ENCODE results near the gene INAFM2. TPM values are rescaled to one million over a fixed set of nuclear protein-coding genes. Genes with fewer than 3 reads are reported as not detected.

INAFM2 gene
- total RNA-seq, 1 experiment from 2014 or later: 15.8 TPM

DNA sequence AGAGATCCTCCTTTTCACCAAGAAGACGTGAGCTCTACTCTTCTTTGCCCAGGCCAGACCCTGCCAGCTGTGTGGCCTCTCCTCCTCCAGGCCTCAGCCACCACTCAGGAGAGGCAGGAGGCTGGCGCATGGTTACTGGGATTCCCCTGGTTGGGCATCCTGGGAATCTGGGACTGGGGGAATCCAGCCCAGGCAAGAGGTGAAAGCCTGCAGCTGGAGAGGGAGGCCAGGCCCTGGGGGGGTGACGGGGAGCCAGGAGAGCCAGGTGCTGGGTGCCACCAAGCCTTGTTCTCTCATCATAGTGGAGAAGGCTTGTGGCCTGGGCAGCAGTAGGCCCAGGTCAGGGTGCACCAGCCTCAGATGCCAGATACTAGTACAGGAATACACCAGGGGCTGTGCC lies 11.0 kb downstream of the INAFM2 start:
- Histone ChIP-seq H3K4me3 (ENCODE audit: insufficient read depth, low read depth, low read length) (no peak overlapping the region), H3K27me3 (ENCODE audit: control insufficient read depth, insufficient read depth, low read length) (no peaks in the 10 kb centered on the region), H3K36me3 (replicated peaks; ENCODE audit: control insufficient read depth, insufficient read depth, low read length) (no peaks in the 10 kb centered on the region; the same call in 1 of the 2 replicates)
- no peak for DNase-seq

DNA sequence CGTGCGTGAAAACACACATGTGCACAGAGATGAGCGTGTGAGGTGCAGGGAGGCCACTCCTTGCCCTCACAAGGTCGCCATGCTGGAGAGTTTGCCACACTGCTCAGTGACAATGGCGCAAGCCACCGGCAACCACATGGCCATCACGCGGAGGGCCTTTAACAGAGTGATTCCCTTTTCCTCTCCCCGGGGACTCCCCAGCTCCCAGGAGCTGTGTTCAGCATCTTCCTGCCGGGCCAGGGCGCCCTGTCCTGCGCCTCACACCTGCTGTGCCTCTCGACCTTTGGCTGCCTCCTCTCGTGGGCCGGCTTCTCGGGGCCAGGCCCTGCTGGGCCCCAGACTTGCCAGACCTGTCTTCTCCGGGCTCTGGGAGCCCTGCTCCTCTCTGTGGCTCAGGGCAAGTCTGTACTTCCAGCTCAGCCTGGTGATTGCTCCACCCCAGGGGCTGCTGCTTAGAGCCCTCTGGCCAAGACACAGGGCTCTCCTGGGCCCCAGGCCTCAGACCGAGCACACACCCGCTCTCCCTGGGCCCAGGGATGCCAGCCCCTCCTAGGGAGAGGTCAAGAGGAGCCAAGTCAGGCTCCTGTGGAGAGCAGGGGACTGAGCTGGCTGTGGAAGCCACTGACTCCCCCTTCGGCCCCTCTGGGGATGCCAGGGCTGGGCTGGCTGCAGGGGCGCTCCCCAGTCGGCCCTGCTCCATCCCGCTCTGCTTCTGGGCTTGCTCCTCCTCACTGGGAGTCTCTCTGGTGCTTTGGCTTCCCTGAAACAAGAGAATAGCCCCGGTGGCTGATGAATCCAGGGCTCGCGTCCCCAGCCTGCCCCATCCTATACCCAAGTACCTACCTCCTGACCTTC lies 11.7 kb downstream of the INAFM2 start:
- no peaks in the 10 kb centered on the region for H3K27me3 ChIP-seq (ENCODE audit: control insufficient read depth, insufficient read depth, low read length)
- H3K4me3 ChIP-seq (ENCODE audit: insufficient read depth, low read depth, low read length): no peak overlapping the region
- H3K36me3 ChIP-seq (replicated peaks; ENCODE audit: control insufficient read depth, insufficient read depth, low read length): no peaks in the 10 kb centered on the region; the same call in 1 of the 2 replicates
- peak; percentile 64 for DNase-seq

DNA sequence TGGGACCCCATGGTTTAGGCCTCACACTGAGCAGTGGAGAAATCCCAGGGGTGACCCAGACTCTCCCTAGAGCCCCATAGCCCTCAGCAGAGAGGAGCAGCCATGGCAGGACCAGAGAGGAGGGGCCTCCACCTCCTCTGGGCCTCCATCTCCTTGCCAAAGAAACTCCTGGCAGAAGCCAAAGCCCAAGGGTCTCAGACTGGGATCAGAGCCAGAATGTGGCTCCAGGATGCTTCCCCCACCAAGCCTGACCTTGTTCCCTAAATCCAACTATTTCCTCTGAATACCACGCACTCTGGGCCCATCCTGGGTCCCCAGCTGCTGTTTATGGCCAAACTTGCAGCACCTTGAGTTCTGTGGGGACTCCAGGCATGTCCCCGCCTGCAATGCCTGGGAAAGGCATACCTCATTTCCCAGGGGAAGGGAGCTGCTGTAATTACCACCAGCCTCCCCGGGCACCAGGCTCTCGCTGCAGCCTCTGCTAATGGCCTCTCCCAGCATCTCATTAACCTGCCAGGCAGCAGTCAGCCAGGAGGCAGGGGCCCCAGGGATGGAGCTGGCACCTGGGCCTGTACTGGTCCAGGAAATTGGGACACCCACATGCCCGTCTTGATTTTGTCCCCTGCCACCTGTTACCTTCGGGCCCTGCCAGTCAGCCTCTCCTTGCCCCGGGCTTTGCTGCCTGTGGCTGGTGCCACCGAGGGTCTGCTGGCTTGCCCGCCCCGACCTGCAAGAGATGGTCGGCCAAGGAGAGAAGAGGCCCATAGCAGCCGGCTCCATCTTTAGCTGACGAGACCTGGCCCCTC lies 12.6 kb downstream of the INAFM2 start:
- no peak overlapping the region for H3K4me3 ChIP-seq (ENCODE audit: insufficient read depth, low read depth, low read length)
- DNase-seq: no peak
- H3K27me3 ChIP-seq (ENCODE audit: control insufficient read depth, insufficient read depth, low read length): no peaks in the 10 kb centered on the region
- no peaks in the 10 kb centered on the region for H3K36me3 ChIP-seq (replicated peaks; ENCODE audit: control insufficient read depth, insufficient read depth, low read length)

DNA sequence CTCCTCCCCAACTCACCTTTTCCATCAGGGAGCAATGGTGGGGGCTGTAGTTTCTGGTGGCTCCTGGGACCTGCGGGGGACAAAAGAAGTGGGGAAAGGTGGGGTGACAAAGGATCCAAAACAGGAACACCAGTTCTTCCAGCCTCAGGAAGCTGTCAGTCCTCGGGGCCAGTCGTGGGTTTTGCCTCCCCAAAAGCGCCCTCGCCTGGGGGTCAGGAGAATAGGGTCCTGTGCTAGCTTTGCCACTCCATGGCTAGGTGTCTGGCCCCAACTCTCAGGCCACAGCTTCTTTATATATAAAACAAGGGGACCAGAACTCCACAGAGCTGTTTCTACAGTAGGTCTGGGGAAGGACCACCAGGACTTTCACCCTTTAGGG lies 13.2 kb downstream of the INAFM2 start:
- Histone ChIP-seq H3K4me3 (ENCODE audit: insufficient read depth, low read depth, low read length) (no peak overlapping the region), H3K27me3 (ENCODE audit: control insufficient read depth, insufficient read depth, low read length) (no peaks in the 10 kb centered on the region), H3K36me3 (replicated peaks; ENCODE audit: control insufficient read depth, insufficient read depth, low read length) (no peaks in the 10 kb centered on the region)
- peak; percentile 92 for DNase-seq

GRCh38 chr15:40337597-40337996 lies 14.1 kb downstream of the INAFM2 start:
- DNase-seq: peak; percentile 73
- Histone ChIP-seq H3K4me3 (ENCODE audit: insufficient read depth, low read depth, low read length) (no peak overlapping the region), H3K27me3 (ENCODE audit: control insufficient read depth, insufficient read depth, low read length) (no peaks in the 10 kb centered on the region), H3K36me3 (replicated peaks; ENCODE audit: control insufficient read depth, insufficient read depth, low read length) (no peaks in the 10 kb centered on the region)

DNA sequence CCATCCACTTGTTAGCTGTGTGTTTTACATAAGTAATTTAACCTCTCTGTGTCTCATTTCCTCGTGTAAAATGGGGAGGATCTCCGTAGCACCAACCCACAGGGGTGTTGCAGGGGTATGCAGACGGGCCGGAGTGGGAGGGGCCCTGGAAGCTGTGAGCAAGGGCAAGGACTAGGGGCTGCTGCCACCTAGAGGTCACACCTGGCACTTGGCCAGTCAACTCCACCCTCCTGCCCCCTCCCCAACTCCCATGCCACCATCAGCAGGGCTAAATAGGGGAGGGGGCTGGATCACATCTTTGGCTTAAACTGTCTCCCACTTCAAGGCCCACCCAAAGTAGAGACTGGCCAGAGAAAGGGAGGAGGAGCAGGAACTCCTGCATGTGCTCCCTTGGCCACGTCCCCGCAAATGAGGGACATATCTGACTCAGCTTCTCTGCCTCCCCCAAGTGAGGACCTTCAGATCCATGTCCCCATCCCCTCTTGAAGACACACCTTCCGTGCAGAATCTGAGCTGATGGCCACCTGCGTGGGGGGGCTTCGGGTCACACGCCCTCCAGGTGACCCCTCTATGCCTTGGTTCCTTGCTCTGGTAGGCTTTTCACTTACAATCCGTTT lies 14.7 kb downstream of the INAFM2 start:
- H3K4me3 ChIP-seq (ENCODE audit: insufficient read depth, low read depth, low read length): no peak overlapping the region
- no peaks in the 10 kb centered on the region for H3K36me3 ChIP-seq (replicated peaks; ENCODE audit: control insufficient read depth, insufficient read depth, low read length)
- peak; percentile 98 for DNase-seq
- H3K27me3 ChIP-seq (ENCODE audit: control insufficient read depth, insufficient read depth, low read length): no peaks in the 10 kb centered on the region

DNA sequence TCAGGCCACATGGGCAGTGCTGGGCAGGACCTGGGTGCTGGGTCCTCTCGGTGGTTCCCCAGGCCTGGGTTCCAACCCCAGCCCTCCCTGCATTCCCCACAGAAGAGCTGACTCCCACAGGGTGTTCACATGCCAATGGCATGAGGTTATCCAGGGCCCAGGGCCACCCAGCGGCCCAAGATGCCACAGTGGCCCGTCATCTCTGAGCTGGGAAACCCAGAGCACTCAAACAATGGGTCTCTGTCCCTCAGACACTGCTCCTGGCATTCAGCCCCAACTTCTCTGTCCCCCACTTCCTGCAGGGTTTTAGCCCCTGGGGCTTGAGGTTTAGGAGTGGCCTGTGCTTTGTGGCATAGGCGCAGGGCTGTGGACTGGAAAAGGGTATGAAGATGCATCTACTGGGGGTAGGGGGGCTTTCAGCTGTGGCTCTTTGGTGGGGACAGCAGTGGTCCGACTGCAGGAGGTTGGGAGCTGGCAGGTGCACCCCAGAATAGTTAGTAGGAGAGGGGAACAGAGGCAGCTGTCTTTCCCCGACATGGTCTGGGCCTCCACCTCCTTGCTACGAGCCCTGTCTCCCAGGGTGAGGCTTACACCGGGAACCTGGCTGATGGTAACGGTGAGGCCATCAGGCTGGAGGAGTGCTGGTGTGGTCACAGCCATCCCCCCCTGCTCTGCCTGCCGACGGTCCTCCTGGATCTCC lies 15.6 kb downstream of the INAFM2 start:
- no peak for DNase-seq
- Histone ChIP-seq H3K27me3 (ENCODE audit: control insufficient read depth, insufficient read depth, low read length) (no peaks in the 10 kb centered on the region), H3K36me3 (replicated peaks; ENCODE audit: control insufficient read depth, insufficient read depth, low read length) (no peaks in the 10 kb centered on the region), H3K4me3 (ENCODE audit: insufficient read depth, low read depth, low read length) (no peak overlapping the region)

DNA sequence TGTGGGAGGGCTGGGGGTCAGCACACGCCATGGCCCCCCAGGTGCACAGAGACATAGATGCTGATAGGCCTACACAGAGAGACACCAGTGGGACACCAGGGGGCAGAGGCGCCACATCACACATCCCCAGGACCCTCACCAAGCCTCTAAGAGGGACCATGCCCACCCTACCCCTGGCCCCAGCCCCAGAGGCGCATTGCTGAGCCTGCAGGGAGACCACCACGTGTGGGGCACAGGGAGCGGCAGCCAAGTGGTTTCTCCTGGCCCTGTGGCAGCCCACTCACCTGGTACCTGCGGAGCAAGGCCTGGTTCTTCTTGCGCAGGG lies 16.1 kb downstream of the INAFM2 start:
- Histone ChIP-seq H3K27me3 (ENCODE audit: control insufficient read depth, insufficient read depth, low read length) (no peaks in the 10 kb centered on the region), H3K4me3 (ENCODE audit: insufficient read depth, low read depth, low read length) (no peak overlapping the region), H3K36me3 (replicated peaks; ENCODE audit: control insufficient read depth, insufficient read depth, low read length) (no peaks in the 10 kb centered on the region)
- peak; percentile 71 for DNase-seq

GRCh38 chr15:40340038-40340739 lies 16.7 kb downstream of the INAFM2 start:
- Histone ChIP-seq H3K4me3 (ENCODE audit: insufficient read depth, low read depth, low read length) (no peak overlapping the region), H3K36me3 (replicated peaks; ENCODE audit: control insufficient read depth, insufficient read depth, low read length) (no peaks in the 10 kb centered on the region), H3K27me3 (ENCODE audit: control insufficient read depth, insufficient read depth, low read length) (no peaks in the 10 kb centered on the region)
- DNase-seq: peak; percentile 77

GRCh38 chr15:40340740-40341400 lies 17.4 kb downstream of the INAFM2 start, which contains the start of gene CCDC9B:
Gene CCDC9B, minus strand, starts transcription at chr15:40340939. Its CDS starts 120 bp downstream, at chr15:40340819.
- no peaks in the 10 kb centered on the region for H3K27me3 ChIP-seq (ENCODE audit: control insufficient read depth, insufficient read depth, low read length)
- H3K36me3 ChIP-seq (replicated peaks; ENCODE audit: control insufficient read depth, insufficient read depth, low read length): no peaks in the 10 kb centered on the region
- peak; percentile 83 for DNase-seq
- no peak within 1 kb of the TSS for H3K4me3 ChIP-seq (ENCODE audit: insufficient read depth, low read depth, low read length)

DNA sequence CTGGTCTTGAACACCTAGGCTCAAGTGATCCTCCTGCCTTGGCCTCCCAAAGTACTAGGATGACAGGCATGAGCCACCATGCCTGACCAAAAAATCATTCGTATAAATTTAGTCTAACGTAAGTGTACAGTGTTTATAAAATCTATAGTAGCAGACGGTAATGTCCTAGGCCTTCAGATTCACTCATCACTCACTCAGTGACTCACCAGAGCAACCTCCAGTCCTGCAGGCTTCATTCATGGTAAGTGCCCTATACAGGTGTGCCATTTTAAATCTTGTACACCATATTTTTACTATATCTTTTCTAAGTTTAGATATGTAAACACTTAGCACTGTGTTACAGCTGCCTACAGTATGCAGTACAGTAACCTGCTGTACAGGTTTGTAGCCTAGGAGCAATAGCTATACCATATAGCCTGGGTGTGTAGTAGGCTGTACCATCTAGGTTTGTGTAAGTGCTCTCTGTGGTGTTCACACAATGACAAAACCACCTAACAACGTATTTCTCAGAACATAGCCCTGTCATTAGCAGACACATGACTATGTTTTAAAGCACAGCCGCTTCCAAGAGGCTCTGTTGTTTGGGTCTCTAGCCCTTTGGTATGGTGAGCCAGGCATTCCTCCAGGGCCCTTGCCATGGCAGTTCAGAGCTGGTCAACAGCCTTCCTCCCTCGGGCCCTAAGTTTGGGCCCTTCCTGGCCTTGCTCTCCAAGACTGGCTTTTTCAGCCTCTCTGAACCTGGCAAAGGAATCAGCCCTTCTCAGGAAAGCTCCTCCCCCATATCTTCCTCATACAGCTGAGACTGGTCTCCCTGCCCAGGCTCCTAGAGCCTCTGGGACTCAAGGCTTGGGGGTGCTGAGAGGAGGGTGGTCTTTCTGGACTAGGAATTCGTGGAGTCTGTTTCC lies 19.2 kb downstream of the INAFM2 start:
- Histone ChIP-seq H3K4me3 (ENCODE audit: insufficient read depth, low read depth, low read length) (no peak overlapping the region), H3K36me3 (replicated peaks; ENCODE audit: control insufficient read depth, insufficient read depth, low read length) (no peaks in the 10 kb centered on the region), H3K27me3 (ENCODE audit: control insufficient read depth, insufficient read depth, low read length) (no peaks in the 10 kb centered on the region)
- no peak for DNase-seq

DNA sequence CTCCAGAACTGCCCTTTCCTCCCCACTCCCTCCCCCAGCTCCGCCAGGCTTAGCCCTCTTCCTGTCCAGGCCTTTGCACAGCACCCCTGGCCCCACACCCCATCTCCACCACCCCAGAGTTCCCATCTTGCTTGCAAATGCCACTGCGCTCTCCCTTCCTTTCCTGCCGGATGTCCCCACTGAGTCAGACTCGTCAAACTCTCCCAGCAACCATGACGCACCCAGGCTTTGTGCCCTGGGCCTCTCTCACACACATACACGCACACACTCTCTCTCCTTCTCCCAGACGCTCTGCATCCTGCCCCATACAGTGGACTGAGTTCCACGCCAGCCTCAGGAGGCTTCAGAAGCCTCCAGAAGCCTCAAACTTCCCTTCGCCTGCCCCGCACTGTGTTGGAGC lies 20.0 kb downstream of the INAFM2 start:
- DNase-seq: no peak
- H3K36me3 ChIP-seq (replicated peaks; ENCODE audit: control insufficient read depth, insufficient read depth, low read length): no peaks in the 10 kb centered on the region
- no peaks in the 10 kb centered on the region for H3K27me3 ChIP-seq (ENCODE audit: control insufficient read depth, insufficient read depth, low read length)
- H3K4me3 ChIP-seq (ENCODE audit: insufficient read depth, low read depth, low read length): no peak overlapping the region

GRCh38 chr15:40344217-40344616 lies 20.7 kb downstream of the INAFM2 start:
- Histone ChIP-seq H3K4me3 (ENCODE audit: insufficient read depth, low read depth, low read length) (no peak overlapping the region), H3K36me3 (replicated peaks; ENCODE audit: control insufficient read depth, insufficient read depth, low read length) (no peaks in the 10 kb centered on the region), H3K27me3 (ENCODE audit: control insufficient read depth, insufficient read depth, low read length) (no peaks in the 10 kb centered on the region)
- no peak for DNase-seq

Measured in H7 (cell line).